Activated T-helper 1 cell treated with anti-CD3 and anti-CD28 coated beads, Interleukin-12 subunit alpha, Interleukin-12 subunit beta, Interleukin-2, Interleukin-4 antibody, amounts not matched to agents 30 ng/mL and 10 ng/mL and 1 ng/mL, durations not matched to agents 14 hours and 24 hours and 36 hours (primary cell): ENCODE measurements around the gene B9D2. TPM values are rescaled to one million over a fixed set of nuclear protein-coding genes. Genes with fewer than 3 reads are reported as not detected.
A peak's percentile ranks its signal among the peaks of the same experiment; 100 is the strongest.
"Not testable (repeated sequence)": the region's sequence is repeated elsewhere in the genome, so short reads cannot be mapped to it uniquely, and the experiment has no call there.

Source experiments
- DNase-seq: peaks from one replicate; pipeline ENCODE4 v3.0.0; 2021; ENCODE audit warnings: low spot score
- H3K27ac Mint-ChIP-seq: one replicate; pipeline ENCODE4 v1.8.0; 2021; ENCODE audit warnings: mild to moderate bottlenecking, mixed read lengths
- H3K27me3 Mint-ChIP-seq: one replicate; pipeline ENCODE4 v1.8.0; 2022; ENCODE audit warnings: mild to moderate bottlenecking, moderate library complexity, mixed read lengths; ENCODE audit not compliant: insufficient read depth
- H3K36me3 Mint-ChIP-seq: one replicate; pipeline ENCODE4 v1.8.0; 2021; ENCODE audit warnings: low read depth, mixed read lengths
- H3K4me1 Mint-ChIP-seq: one replicate; pipeline ENCODE4 v1.8.0; 2021; ENCODE audit warnings: low read depth, mixed read lengths
- H3K4me3 Mint-ChIP-seq: one replicate; pipeline ENCODE4 v1.8.0; 2021; ENCODE audit warnings: mild to moderate bottlenecking, moderate library complexity, mixed read lengths
- H3K9me3 Mint-ChIP-seq: one replicate; pipeline ENCODE4 v1.8.0; 2021; ENCODE audit warnings: mixed read lengths
- intact Hi-C: fragments of 100-400 bp; cut with micrococcal nuclease; formaldehyde crosslinking; loops from one replicate; pipeline ENCODE4 v1.15.1; 2024
- total RNA-seq: library from RNA; stranded (reverse); gene quantifications from 2 replicates; pipeline ENCODE4 v1.2.3, GENCODE V29; 2022

Gene B9D2
- total RNA-seq, 1 donor from 2014 or later = 4.5 TPM

DNA sequence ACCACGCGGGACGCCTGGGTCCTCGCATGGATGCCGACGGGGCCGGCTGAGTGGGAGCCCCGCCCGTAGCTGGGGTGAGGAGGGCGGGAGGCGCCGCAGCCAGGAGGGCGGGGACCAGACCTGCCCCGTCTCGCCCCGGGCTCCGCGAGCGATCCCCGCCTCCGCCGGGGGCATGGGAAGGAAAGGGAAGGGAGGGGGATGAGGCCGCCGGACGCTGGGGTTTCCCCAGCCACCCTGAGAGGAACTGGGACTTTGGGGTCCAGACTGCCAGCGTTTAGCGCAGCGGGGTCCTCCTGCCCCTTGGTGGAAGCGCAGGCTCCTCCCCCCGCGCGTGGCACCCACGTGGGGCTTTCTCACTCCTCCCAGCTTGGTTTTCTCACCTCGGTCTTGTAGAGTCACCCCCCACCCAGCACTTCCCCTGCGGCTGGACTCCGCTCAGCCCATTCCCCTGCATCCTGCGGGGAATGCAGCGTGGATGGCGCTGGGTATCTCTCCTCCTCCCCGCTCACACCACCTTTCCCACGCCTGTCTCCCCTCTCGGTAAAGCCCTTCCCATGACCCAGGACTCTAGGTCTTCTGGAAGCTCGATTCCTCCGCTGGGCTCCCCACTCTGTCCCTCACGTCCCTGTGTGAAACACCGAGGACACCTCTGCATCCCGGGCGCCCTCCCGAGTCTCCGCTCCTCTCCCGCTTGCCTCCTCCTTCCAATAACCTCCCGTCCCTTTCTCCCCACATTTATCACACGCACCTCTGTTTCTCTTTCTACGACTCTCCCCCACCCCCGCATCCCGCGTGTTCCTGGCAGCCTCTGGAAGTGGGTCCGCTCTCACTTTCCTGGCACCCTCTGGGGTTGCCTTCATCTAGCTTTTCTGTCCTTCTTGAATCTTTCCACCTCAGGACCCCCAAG, 12.4 kb downstream of the B9D2 start:
- peak overlapping the region; percentile 95 for H3K4me3 Mint-ChIP-seq
- intact Hi-C loops = loop anchor here (1.0 to 5.0 kb wide), 11 partner anchors 13 to 1004 kb away; partner anchors contain the start of genes B9D2, BCKDHA, C19orf47 and CCDC97
- peaks cover 26% of the 10 kb centered on the region for H3K36me3 Mint-ChIP-seq
- peak overlapping the region; percentile 95 for H3K27ac Mint-ChIP-seq
- H3K27me3 Mint-ChIP-seq = no peaks in the 10 kb centered on the region
- peak; percentile 83 for DNase-seq
- no peaks in the 10 kb centered on the region for H3K9me3 Mint-ChIP-seq
- H3K4me1 Mint-ChIP-seq = peaks cover 55% of the 10 kb centered on the region

- H3K27ac Mint-ChIP-seq = peak overlapping the region; percentile 89
- H3K4me1 Mint-ChIP-seq = peaks cover 48% of the 10 kb centered on the region
- H3K9me3 Mint-ChIP-seq = no peaks in the 10 kb centered on the region
- peaks cover 30% of the 10 kb centered on the region for H3K36me3 Mint-ChIP-seq
- no peaks in the 10 kb centered on the region for H3K27me3 Mint-ChIP-seq
- intact Hi-C loops = loop anchor here (1.0 to 5.0 kb wide), 11 partner anchors 14 to 1004 kb away; partner anchors contain the start of genes B9D2, BCKDHA, C19orf47 and CCDC97
- H3K4me3 Mint-ChIP-seq = peak overlapping the region; percentile 95
- no peak for DNase-seq
Observed at GRCh38 chr19:41350735-41351338, 13.1 kb downstream of the B9D2 start.

DNA sequence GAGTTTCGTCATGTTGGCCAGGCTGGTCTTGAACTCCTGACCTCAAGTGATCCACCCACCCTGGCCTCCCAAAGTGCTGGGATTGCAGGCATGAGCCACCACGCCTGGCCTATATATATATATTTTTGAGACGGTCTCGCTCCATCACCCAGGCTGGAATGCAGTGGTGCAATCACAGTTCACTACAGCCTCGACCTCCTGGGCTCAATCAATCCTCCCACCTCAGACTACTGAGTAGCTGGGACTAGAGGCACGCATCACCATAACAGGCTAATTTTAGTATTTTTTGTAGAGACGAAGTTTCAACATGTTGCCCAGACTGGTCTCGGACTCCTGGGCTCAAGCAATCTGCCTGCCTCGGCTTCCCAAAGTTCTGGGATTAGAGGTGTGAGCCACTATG, 17.0 kb downstream of the B9D2 start:
- not testable (repeated sequence) for H3K27ac Mint-ChIP-seq

GRCh38 chr19:41344162-41344561, 19.8 kb downstream of the B9D2 start:
- Mint-ChIP-seq H3K27me3 (no peaks in the 10 kb centered on the region), H3K36me3 (peaks cover 48% of the 10 kb centered on the region), H3K27ac (no peak overlapping the region), H3K9me3 (no peaks in the 10 kb centered on the region), H3K4me3 (no peak overlapping the region), H3K4me1 (peaks cover 25% of the 10 kb centered on the region)
- DNase-seq = no peak
- intact Hi-C loops = no loop called here

More for the DNA sequence above, 17.0 kb downstream of the B9D2 start:
- intact Hi-C loops, H3K9me3 Mint-ChIP-seq, H3K4me3 Mint-ChIP-seq, H3K27me3 Mint-ChIP-seq, DNase-seq: not testable (repeated sequence)
- peaks cover 44% of the 10 kb centered on the region for H3K36me3 Mint-ChIP-seq
- H3K4me1 Mint-ChIP-seq = peaks cover 37% of the 10 kb centered on the region

GRCh38 chr19:41341669-41342490, 22.1 kb downstream of the B9D2 start:
- H3K27me3 Mint-ChIP-seq = no peaks in the 10 kb centered on the region
- intact Hi-C loops = no loop called here
- peaks cover 41% of the 10 kb centered on the region for H3K36me3 Mint-ChIP-seq
- DNase-seq = no peak
- H3K4me3 Mint-ChIP-seq = no peak overlapping the region
- H3K27ac Mint-ChIP-seq = no peak overlapping the region
- H3K4me1 Mint-ChIP-seq = peaks cover 15% of the 10 kb centered on the region
- no peaks in the 10 kb centered on the region for H3K9me3 Mint-ChIP-seq

DNA sequence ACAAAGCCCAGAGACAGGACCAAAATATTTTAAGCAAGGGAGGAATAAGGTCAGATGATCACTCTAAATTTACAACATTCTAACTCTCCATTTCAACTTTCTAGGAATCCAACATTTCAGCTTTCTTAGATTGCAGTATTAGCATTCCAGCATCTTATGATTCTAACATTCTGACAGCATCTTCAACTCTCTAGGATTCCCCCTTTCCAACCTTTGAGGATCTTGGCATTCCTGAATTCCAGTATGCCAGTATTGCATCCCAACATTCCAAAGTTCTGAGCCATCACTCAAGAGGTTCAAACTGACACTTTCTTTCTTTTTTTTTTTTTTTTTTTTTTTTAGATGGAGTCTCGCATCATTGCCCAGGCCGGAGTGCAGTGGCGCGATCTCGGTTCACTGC, 24.0 kb downstream of the B9D2 start:
- Mint-ChIP-seq H3K4me3 (no peak overlapping the region), H3K9me3 (no peaks in the 10 kb centered on the region), H3K27me3 (no peaks in the 10 kb centered on the region), H3K4me1 (peaks cover 16% of the 10 kb centered on the region), H3K27ac (no peak overlapping the region), H3K36me3 (peaks cover 44% of the 10 kb centered on the region)
- no peak for DNase-seq
- intact Hi-C loops = no loop called here

DNA sequence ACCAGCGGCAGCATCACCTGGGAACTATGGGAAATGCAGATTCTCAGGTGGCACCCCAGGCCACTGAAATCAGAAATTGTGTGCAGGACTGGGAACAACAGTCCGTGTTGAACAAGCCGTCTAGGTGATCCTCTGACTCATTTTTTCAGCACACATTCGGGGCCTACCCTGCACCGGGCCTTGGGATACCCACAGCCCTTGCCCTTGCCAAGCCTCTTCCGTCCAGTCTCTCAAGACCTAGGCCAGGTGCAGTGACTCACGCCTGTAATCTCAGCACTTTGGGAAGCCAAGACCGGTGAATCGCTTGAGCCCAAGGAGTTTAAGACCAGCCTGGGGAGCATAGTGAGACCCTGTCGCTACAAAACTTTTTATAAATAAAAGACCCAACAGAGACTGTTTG, 28.5 kb downstream of the B9D2 start:
- Mint-ChIP-seq H3K4me3 (no peak overlapping the region), H3K9me3 (no peaks in the 10 kb centered on the region), H3K27ac (peak overlapping the region; percentile 40), H3K36me3 (peaks cover 43% of the 10 kb centered on the region), H3K4me1 (peaks cover 29% of the 10 kb centered on the region), H3K27me3 (no peaks in the 10 kb centered on the region)
- intact Hi-C loops = no loop called here
- no peak for DNase-seq

DNA sequence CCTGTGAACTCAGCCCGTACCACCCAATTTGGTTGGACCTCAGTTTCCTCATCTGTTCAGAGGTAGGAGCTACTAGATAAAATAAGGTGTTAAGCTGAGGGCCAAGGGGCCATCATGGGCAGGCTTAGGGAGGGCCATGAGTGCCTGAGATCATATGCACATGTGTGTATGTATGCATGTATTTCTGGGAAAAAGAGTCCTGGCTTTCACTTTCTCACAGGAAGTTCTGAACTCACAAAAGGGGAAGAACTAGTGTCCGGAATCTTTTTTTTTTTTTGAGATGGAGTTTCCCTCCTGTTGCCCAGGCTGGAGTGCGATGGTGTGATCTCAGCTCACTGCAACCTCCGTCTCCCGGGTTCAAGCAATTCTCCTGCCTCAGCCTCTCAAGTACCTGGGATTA, 29.2 kb downstream of the B9D2 start:
- intact Hi-C loops = no loop called here
- no peaks in the 10 kb centered on the region for H3K27me3 Mint-ChIP-seq
- H3K4me3 Mint-ChIP-seq = peak overlapping the region; percentile 15
- peak overlapping the region; percentile 52 for H3K27ac Mint-ChIP-seq
- peaks cover 44% of the 10 kb centered on the region for H3K36me3 Mint-ChIP-seq
- no peaks in the 10 kb centered on the region for H3K9me3 Mint-ChIP-seq
- peaks cover 30% of the 10 kb centered on the region for H3K4me1 Mint-ChIP-seq
- DNase-seq = no peak

- Mint-ChIP-seq H3K9me3 (no peaks in the 10 kb centered on the region), H3K27ac (no peak overlapping the region), H3K36me3 (peaks cover 47% of the 10 kb centered on the region), H3K4me3 (no peak overlapping the region), H3K4me1 (peaks cover 43% of the 10 kb centered on the region), H3K27me3 (no peaks in the 10 kb centered on the region)
- intact Hi-C loops = no loop called here
- no peak for DNase-seq
Observed at GRCh38 chr19:41332468-41332867, 31.5 kb downstream of the B9D2 start.

DNA sequence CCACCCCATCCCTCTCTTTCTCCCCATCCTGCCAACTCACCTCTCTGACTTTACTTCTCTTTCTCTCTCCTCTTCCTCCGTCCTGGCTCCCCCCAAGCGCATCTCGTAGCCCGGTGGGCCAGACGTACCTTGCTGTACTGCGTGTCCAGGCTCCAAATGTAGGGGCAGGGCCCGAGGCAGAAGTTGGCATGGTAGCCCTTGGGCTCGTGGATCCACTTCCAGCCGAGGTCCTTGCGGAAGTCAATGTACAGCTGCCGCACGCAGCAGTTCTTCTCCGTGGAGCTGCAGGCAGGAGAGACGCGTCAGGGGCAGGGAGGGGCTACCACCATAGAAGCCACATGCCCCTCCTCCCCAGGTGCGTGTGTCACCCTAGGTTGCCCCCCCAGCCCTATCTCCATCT, 31.9 kb downstream of the B9D2 start:
- Mint-ChIP-seq H3K9me3 (no peaks in the 10 kb centered on the region), H3K36me3 (peaks cover 48% of the 10 kb centered on the region), H3K27me3 (no peaks in the 10 kb centered on the region), H3K4me1 (peaks cover 46% of the 10 kb centered on the region), H3K4me3 (no peak overlapping the region), H3K27ac (peak overlapping the region; percentile 45)
- DNase-seq = no peak
- intact Hi-C loops = no loop called here

DNA sequence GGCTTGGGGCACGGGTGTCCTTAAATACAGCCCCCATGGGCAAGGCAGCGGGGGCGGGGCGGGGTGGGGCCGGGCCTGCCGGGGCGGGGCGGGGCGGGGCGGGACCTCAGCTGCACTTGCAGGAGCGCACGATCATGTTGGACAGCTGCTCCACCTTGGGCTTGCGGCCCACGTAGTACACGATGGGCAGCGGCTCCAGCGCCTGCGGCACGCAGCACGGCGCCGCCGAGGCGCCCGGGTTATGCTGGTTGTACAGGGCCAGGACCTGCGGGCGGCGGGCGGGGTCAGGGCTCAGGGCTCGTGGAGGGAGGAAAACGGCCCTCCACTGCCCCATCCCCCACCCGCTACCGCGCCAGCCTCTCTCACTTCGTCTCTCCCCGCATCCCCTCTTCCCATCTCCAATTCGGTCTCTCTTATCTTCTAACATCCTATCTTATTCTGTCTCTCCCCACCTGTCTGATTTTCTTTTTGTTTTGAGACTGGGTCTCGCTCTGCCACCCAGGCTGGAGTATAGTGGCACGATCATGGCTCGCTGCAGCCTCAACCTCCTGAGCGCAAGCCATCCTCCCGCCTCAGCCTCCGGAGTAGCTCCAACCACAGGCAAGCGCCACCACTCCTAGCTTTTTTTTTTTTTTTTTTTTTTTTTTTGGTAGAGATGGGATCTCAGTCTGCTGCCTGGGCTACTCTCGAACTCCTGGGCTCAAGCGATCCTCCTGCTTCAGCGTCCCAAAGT, 32.8 kb downstream of the B9D2 start:
- intact Hi-C loops = no loop called here
- peaks cover 49% of the 10 kb centered on the region for H3K36me3 Mint-ChIP-seq
- no peak for DNase-seq
- no peaks in the 10 kb centered on the region for H3K9me3 Mint-ChIP-seq
- H3K27ac Mint-ChIP-seq = peak overlapping the region; percentile 45
- H3K4me3 Mint-ChIP-seq = no peak overlapping the region
- H3K27me3 Mint-ChIP-seq = no peaks in the 10 kb centered on the region
- peaks cover 55% of the 10 kb centered on the region for H3K4me1 Mint-ChIP-seq

DNA sequence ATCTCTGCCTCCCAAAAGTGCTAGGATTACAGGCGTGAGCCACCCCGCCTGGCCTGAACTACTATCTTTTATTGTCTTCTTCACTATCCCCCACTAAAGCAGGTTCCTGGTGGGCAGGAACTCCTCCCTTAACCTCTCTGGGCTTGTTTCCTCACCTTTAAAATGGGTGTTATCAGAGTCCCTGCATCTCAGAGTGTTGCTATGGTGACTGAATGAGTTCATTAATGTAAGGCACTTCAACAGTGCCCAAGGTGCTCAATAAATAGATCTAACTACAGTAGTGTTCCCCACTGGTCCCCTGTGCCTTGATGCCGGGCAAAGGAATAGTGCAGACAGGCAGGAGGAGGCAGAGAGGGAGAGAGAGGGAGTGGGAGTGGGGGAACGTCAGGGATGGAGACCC, 33.5 kb downstream of the B9D2 start:
- Mint-ChIP-seq H3K4me1 (peaks cover 57% of the 10 kb centered on the region), H3K4me3 (no peak overlapping the region), H3K9me3 (no peaks in the 10 kb centered on the region), H3K27ac (peak overlapping the region; percentile 87), H3K27me3 (no peaks in the 10 kb centered on the region), H3K36me3 (peaks cover 48% of the 10 kb centered on the region)
- no peak for DNase-seq
- intact Hi-C loops = no loop called here
